Spleen (tissue), 7 donors: Measurements from ENCODE around the gene KCNK13.

Experiments used
- POLR2A ChIP-seq, 3 donors: fragments of 450-650 bp; IDR thresholded peaks; one replicate each; pipeline ENCODE4 v1.5.1; 2017; ENCODE audit warnings: antibody characterized with exemption in 3 of 3, mild to moderate bottlenecking in 1 of 3
- POLR2AphosphoS5 ChIP-seq, 3 donors: sonication (generic); formaldehyde crosslinking; IDR thresholded peaks; one replicate each; pipeline ENCODE4 v1.5.1; 2017; ENCODE audit warnings: antibody characterized with exemption in 3 of 3
- TF ChIP-seq, protein P1 (sequence below), 11 experiments: fragments of 200-600 bp in 7 of 11; fragments of 450-650 bp in 4 of 11; sonication (generic) in 4 of 11; IDR thresholded peaks in 8 of 11; conservative IDR thresholded peaks in 3 of 11; 1 replicate in 7 of 11; 2 replicates in 4 of 11; pipeline versions ENCODE4 v1.4.0 to v1.8.0; 2016 to 2021; ENCODE audit warnings: antibody characterized with exemption in 11 of 11, inconsistent platforms in 4 of 11, mild to moderate bottlenecking in 1 of 11
- donor health status: DM: no; HTN: no; CAD: no; lungs with moderate emphysema.
- donor health status: DM: no; HTN: no; CAD: no.
- donor health status: DM: no; HTN: no; CAD: no.

DNA sequence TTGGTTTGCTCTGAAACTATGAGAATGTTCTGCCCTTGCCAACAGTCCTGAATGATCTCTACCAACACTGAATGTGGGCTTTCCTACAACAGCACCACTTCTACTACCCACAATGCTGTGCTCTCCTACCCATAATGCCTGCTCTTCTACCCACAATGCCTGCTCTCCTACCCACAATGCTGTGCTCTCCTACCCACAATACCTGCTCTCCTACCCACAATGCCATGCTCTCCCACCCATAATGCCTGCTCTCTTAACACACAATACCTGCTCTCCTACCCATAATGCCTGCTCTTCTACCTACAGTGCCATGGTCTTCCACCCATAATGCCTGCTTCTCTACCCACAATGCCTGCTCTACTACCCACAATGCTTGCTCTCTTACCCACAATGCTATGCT, 92.3 kb downstream of the KCNK13 start:
- no peak for TF ChIP-seq POLR2AphosphoS5 (IDR thresholded peaks at IDR 0.05)
- TF ChIP-seq POLR2A (IDR thresholded peaks at IDR 0.05), result no peak
- TF ChIP-seq, protein P1, sequence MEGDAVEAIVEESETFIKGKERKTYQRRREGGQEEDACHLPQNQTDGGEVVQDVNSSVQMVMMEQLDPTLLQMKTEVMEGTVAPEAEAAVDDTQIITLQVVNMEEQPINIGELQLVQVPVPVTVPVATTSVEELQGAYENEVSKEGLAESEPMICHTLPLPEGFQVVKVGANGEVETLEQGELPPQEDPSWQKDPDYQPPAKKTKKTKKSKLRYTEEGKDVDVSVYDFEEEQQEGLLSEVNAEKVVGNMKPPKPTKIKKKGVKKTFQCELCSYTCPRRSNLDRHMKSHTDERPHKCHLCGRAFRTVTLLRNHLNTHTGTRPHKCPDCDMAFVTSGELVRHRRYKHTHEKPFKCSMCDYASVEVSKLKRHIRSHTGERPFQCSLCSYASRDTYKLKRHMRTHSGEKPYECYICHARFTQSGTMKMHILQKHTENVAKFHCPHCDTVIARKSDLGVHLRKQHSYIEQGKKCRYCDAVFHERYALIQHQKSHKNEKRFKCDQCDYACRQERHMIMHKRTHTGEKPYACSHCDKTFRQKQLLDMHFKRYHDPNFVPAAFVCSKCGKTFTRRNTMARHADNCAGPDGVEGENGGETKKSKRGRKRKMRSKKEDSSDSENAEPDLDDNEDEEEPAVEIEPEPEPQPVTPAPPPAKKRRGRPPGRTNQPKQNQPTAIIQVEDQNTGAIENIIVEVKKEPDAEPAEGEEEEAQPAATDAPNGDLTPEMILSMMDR (IDR thresholded peaks at IDR 0.05 in 8 of 11, conservative IDR thresholded peaks at IDR 0.05 in 3 of 11), result no peak
